SK-N-SH (cell line): Measurements from ENCODE around the gene UBE3C.

ENCODE experiments used
- SMC3 ChIP-seq: IDR thresholded peaks from 2 replicates; pipeline ENCODE4 v1.6.1; 2012; ENCODE audit warnings: low read depth, low read length, improper control_type of control experiment
- TF ChIP-seq, protein P1 (sequence below): fragments of 200-600 bp; sonication (generic); IDR thresholded peaks from 2 replicates; pipeline ENCODE4 v1.6.1; 2017; ENCODE audit warnings: antibody characterized with exemption, mild to moderate bottlenecking, moderate library complexity

DNA sequence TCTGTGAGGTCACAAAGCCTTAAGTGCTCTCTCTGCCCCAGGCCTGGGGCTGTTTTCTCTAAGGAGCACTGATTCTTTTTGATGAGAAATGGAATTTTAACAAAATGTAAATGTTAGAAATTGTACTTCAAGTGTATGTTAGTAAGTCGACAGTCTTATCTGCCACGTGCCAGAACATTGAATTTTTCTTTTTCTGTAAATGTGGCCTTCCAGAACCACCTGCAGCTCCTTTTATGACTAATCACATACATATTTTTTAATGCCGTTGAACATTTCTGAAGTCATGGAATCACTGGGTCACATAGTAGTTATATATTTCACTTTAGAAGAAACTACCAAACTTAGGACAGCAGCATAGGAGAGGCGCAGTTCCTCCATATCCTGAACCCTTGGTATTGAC, 38.0 kb downstream of the UBE3C start:
- TF ChIP-seq, protein P1, sequence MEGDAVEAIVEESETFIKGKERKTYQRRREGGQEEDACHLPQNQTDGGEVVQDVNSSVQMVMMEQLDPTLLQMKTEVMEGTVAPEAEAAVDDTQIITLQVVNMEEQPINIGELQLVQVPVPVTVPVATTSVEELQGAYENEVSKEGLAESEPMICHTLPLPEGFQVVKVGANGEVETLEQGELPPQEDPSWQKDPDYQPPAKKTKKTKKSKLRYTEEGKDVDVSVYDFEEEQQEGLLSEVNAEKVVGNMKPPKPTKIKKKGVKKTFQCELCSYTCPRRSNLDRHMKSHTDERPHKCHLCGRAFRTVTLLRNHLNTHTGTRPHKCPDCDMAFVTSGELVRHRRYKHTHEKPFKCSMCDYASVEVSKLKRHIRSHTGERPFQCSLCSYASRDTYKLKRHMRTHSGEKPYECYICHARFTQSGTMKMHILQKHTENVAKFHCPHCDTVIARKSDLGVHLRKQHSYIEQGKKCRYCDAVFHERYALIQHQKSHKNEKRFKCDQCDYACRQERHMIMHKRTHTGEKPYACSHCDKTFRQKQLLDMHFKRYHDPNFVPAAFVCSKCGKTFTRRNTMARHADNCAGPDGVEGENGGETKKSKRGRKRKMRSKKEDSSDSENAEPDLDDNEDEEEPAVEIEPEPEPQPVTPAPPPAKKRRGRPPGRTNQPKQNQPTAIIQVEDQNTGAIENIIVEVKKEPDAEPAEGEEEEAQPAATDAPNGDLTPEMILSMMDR, result no peak
- no peak for TF ChIP-seq SMC3
